Activated CD8-positive, alpha-beta T cell treated with anti-CD3 and anti-CD28 coated beads for 36 hours (primary cell): Measurements from ENCODE around the gene TFPI. TPM values are rescaled to one million over a fixed set of nuclear protein-coding genes. Genes with fewer than 3 reads are reported as not detected.

Experiments used
- ATAC-seq: fragments of 200-7000 bp; cut with Tn5 transposase; one replicate; pipeline ENCODE4 v1.10.0; 2021; ENCODE audit warnings: mild to moderate bottlenecking, moderate library complexity
- CTCF ChIA-PET: fragments of 350-600 bp; sonication (Branson Sonifier 250); formaldehyde crosslinking; loops from one replicate; lab custom pipeline; 2021; ENCODE audit warnings: antibody characterized with exemption; lab: Charles Lee
- POLR2A ChIA-PET: fragments of 350-600 bp; sonication (Branson Sonifier 250); formaldehyde crosslinking; loops from one replicate; lab custom pipeline; 2021; ENCODE audit warnings: antibody characterized with exemption; lab: Charles Lee
- DNase-seq: peaks from one replicate; pipeline ENCODE4 v3.0.0-alpha.2; 2020
- H3K27ac Mint-ChIP-seq: one replicate; pipeline ENCODE4 v1.8.0; 2021; ENCODE audit warnings: mild to moderate bottlenecking, mixed read lengths
- H3K27me3 Mint-ChIP-seq: one replicate; pipeline ENCODE4 v1.8.0; 2021; ENCODE audit warnings: mixed read lengths
- H3K36me3 Mint-ChIP-seq: one replicate; pipeline ENCODE4 v1.8.0; 2021; ENCODE audit warnings: low read depth, mixed read lengths
- H3K4me1 Mint-ChIP-seq: one replicate; pipeline ENCODE4 v1.8.0; 2021; ENCODE audit warnings: low read depth, mixed read lengths
- H3K4me3 Mint-ChIP-seq: one replicate; pipeline ENCODE4 v1.8.0; 2021; ENCODE audit warnings: mild to moderate bottlenecking, moderate library complexity, mixed read lengths
- H3K9me3 Mint-ChIP-seq: one replicate; pipeline ENCODE4 v1.8.0; 2021; ENCODE audit warnings: mixed read lengths
- CTCF ChIP-seq: fragments of 200-600 bp; IDR thresholded peaks from one replicate; pipeline ENCODE4 v1.8.0; 2022; ENCODE audit warnings: antibody characterized with exemption, mild to moderate bottlenecking
- intact Hi-C: fragments of 100-400 bp; cut with micrococcal nuclease; formaldehyde crosslinking; loops from one replicate; pipeline ENCODE4 v1.10.0; 2022
- total RNA-seq, 2 experiments: library from RNA; stranded (reverse); gene quantifications; one replicate each; pipeline ENCODE4 v1.2.3, GENCODE V29; 2021

Gene TFPI
- total RNA-seq, 2 experiments from 2014 or later = not detected

- H3K27ac Mint-ChIP-seq = no peak overlapping the region
- CTCF ChIA-PET = interaction anchor here (1.1 kb wide), 1 partner anchor 16 kb away, joined by 3 read pairs; no protein-coding TSS in a partner anchor
- no peak overlapping the region for H3K4me3 Mint-ChIP-seq
- ATAC-seq (no peak), DNase-seq (no peak)
- H3K9me3 Mint-ChIP-seq = no peaks in the 10 kb centered on the region
- H3K27me3 Mint-ChIP-seq = no peaks in the 10 kb centered on the region
- intact Hi-C loops = no loop called here
- no peak for TF ChIP-seq CTCF
- no peaks in the 10 kb centered on the region for H3K4me1 Mint-ChIP-seq
- POLR2A ChIA-PET = no interaction called here
- H3K36me3 Mint-ChIP-seq = no peaks in the 10 kb centered on the region
Measured at GRCh38 chr2:187483537-187483936, 70.7 kb downstream of the TFPI start.

GRCh38 chr2:187482796-187483195 is 71.4 kb downstream of the TFPI start:
- H3K4me3 Mint-ChIP-seq = no peak overlapping the region
- no peak for TF ChIP-seq CTCF
- ATAC-seq = no peak
- H3K4me1 Mint-ChIP-seq = no peaks in the 10 kb centered on the region
- no peaks in the 10 kb centered on the region for H3K9me3 Mint-ChIP-seq
- no peaks in the 10 kb centered on the region for H3K27me3 Mint-ChIP-seq
- ChIA-PET CTCF (interaction anchor here (1.1 kb wide), 1 partner anchor 17 kb away, joined by 3 read pairs; no protein-coding TSS in a partner anchor), POLR2A (interaction anchor here (0.7 kb wide), 1 partner anchor 412 kb away, joined by 4 read pairs; no protein-coding TSS in a partner anchor)
- H3K27ac Mint-ChIP-seq = no peak overlapping the region
- no peak for DNase-seq
- intact Hi-C loops = no loop called here
- no peaks in the 10 kb centered on the region for H3K36me3 Mint-ChIP-seq

- no peak for ATAC-seq
- Mint-ChIP-seq H3K27ac (no peak overlapping the region), H3K27me3 (no peaks in the 10 kb centered on the region), H3K9me3 (no peaks in the 10 kb centered on the region), H3K36me3 (no peaks in the 10 kb centered on the region), H3K4me3 (no peak overlapping the region), H3K4me1 (no peaks in the 10 kb centered on the region)
- ChIA-PET CTCF (no interaction called here), POLR2A (no interaction called here)
- intact Hi-C loops = no loop called here
- no peak for TF ChIP-seq CTCF
- DNase-seq = no peak
Measured at GRCh38 chr2:187481543-187481942, 72.7 kb downstream of the TFPI start.

- intact Hi-C loops = no loop called here
- Mint-ChIP-seq H3K27ac (no peak overlapping the region), H3K4me1 (no peaks in the 10 kb centered on the region), H3K27me3 (no peaks in the 10 kb centered on the region), H3K36me3 (no peaks in the 10 kb centered on the region), H3K9me3 (no peaks in the 10 kb centered on the region), H3K4me3 (no peak overlapping the region)
- TF ChIP-seq CTCF = no peak
- ChIA-PET POLR2A (no interaction called here), CTCF (no interaction called here)
- ATAC-seq = no peak
- no peak for DNase-seq
Measured at GRCh38 chr2:187478719-187479118, 75.5 kb downstream of the TFPI start.

GRCh38 chr2:187477051-187477450 is 77.2 kb downstream of the TFPI start:
- DNase-seq = no peak
- Mint-ChIP-seq H3K4me1 (no peaks in the 10 kb centered on the region), H3K4me3 (no peak overlapping the region), H3K9me3 (no peaks in the 10 kb centered on the region), H3K27me3 (no peaks in the 10 kb centered on the region), H3K36me3 (no peaks in the 10 kb centered on the region), H3K27ac (no peak overlapping the region)
- no peak for TF ChIP-seq CTCF
- ATAC-seq = no peak
- POLR2A ChIA-PET = no interaction called here
- intact Hi-C loops = no loop called here
- CTCF ChIA-PET = interaction anchor here (1.0 kb wide), 1 partner anchor 23 kb away, joined by 3 read pairs; no protein-coding TSS in a partner anchor
